Measurements from ENCODE around the gene EIF2D.
A peak's percentile ranks its signal among the peaks of the same experiment; 100 is the strongest.

EIF2D gene

DNA sequence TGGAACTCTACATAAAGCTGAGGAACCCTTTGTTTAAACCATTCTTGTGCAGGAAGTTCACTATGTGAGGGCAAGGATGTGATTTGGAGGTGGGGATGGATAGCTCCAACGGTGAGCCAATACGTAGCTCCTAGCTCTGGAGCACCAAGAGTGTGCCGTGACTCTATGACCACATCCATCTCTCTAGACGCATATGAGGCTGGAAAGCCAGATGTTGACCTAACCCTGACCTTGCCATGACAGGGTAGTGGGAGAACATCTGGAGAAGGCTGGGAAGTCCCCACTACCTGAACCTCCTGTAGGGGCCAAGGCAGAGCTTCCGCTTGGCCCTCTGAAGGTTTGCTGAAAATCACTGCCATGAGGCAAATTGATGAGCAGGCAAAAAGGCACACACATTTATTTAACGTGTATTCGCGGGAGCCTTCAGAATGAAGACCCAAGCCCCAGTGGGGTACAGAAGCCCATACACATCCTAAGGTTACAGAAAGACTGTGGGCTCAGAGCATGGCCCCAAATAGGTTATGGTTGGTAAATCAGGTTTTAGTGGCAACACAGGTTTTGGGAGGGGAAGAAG lies 43.4 kb downstream of the EIF2D start:
- no peak for DNase-seq

DNA sequence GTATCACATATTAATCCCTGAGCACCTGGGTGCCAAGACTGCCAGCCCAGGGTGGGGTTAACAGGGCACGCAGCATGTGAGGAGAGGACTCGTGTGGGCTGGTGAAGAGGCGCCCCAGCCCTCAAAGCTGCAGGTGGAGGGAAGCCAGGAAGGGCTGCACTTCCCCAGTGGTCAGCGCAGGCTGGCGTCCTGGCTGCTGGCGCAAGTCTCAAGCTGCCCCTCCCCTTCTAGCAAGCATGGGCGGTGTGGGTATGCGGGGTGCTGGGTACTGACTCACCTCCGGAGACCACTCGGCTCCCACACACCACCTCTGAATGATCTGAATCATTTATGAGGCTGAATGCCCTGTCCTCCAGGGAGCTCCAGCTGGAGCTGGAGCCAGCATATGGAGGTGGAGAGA lies 44.0 kb downstream of the EIF2D start:
- no peak for DNase-seq

DNA sequence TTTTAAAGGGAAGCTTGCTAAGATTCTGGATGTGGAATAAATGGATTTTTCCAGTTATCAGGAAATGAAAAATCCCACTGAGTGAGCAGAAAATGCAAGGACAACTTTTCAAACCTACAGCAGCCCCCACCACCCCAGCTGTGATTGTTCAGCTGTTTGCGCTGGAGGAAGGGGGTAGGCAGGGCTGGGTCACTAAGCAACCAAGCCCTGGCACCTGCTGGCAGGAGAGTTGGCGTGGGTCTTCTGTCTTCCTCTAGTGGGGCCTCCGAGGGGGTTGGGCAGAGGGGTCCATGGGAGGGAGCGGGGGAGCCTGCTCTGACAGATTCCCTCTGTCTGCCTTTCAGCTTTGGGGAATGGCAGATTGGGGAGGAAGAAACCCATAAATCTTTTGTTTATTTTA lies 45.3 kb downstream of the EIF2D start:
- no peak for DNase-seq

DNA sequence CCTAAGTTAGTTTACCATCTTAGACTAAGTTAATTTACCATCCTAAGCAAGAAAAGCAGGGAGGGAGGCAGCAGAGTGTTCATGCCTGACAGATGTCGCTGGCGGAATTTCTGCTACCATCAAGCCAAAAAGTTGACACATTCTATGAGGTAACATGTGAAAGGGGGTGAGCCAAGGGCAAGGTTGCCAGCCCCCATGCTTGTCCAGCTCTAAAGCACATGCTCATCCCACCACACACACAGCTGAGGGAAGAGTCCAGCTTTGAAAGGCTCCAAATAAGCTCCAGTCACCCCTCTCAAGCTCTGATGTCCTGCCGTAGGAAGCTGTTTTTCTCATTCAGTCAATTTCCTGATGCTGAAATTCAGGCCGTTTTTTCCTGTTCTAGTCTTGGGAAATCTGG lies 46.3 kb downstream of the EIF2D start:
- DNase-seq: no peak

DNA sequence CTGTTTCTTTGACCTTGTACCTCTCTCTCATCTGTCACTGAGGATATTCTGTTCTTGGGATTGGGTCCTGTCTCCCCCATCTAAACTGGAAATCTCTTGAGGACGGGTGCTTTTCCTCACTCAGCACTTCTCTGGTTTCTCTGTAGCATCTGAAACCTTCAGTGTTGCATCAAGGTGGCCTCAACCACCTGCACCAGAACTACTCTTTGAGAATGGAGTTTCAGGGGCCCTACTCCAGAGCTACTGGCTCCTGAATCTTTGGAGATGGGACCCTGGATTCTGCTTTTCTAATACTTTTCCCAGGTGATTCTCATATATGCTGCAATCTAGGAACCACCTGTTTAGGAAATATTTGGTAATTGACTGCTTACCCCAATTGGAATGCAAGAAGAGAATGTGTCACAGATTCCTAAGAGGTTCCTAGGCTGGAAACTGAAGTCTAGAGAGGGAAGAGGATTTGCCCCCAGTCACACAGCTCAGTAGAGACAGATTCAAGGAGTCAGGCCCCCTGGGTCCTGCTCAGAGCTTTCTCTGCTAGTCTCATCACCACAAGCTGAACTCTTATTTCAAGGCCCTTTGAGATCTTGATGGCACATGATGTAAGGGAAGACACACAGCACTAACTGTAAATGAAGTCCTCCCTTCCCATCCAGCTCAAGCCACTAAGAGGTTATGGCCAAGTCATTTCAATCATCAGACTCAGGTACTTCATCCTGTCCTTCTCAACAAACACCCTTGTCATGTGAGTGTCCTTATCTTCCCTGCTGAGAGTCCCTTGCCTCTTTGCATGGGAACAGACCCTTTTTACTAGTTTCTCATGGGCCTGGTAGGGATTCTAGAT lies 48.7 kb downstream of the EIF2D start:
- no peak for DNase-seq

DNA sequence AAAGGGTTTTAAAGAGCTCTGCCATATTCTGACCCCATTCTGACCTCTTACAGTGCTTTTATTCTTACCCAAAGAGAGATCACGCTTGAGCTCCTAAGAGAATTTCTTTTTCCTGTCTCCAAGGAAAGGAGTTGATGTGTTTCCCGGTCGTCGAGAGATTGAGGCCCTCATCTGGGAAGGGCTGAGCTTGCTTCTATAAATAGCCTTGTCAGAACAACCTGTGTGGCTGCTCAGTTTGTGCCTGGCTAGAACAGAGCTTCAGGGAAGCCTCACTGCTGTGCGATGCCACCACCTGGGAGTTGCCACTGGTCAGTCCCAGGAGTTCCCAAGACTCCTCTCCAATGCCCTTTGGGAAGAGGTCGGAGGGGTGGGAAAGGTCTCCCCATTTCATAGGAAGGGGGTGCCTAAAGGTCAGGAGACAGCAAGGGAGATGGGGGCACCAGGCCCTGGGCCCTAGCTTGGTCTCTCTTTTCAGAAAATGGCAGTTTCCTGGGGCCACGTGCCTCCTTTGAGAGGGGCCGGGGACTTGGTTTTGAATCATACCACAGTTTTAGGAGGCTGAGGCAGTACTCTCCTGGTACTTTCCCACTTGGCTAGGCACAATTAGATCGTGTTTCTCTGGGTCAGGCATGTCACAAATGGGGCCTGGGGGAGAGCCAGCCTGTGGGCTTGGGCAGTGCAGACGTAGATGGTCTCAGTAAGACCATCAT lies 52.1 kb downstream of the EIF2D start:
- DNase-seq: no peak

DNA sequence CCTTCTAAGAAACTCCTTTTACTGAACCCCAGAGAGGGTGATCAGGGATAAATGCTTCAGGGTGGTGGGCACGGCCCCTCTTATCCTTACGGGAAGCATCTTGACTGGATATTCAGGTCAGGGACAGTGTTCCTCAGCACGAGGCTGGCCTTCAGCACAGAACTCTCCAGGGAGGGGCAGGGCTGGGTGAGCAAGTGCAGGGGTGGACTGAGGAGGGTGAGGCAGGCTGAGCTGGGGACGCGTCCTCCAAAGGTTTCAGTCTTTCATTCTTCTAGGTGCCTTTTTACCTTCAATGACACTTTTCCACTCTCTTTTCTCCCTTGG lies 52.6 kb downstream of the EIF2D start:
- no peak for DNase-seq

DNA sequence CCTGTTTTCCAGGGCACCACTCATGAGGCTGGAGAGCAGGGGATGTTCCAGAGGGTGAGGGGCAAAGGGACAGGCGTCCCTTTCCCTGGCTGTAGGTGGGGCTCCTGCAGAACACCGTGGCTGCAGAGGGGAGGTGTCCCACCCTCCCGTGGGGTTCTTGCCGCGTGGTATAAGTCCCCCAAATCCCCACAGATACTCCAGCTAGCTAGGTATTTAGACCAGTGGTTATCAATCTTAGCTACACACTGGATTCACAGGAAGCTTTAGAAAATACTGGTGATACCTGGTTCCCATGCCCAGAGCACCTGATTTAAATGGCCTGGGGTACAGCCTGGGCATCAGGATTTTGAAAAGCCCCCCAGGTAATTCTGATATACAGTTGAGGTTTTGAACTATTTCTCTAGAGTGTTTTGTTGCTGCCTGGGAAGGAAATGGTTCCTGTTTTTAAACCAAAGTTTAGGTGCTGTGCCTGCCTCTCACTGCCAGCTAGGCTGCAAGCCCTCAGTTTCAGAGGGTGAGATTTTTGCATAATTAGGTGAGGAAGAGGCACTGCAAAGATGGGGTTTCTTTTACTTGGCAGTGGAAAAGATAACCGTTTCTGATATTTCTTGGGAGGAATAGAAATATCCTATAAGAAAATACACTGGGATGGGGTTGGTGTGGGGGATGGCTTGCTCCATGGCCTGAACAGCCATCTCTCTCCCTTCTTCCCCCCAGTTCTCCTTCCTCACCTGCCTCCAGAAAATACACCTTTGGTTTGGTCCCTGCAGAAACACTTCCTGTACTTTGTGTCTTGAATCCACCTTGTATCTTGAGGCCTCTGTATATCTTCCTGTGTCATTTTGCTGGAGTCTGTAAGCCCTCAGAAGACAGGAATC lies 53.2 kb downstream of the EIF2D start:
- no peak for DNase-seq

DNA sequence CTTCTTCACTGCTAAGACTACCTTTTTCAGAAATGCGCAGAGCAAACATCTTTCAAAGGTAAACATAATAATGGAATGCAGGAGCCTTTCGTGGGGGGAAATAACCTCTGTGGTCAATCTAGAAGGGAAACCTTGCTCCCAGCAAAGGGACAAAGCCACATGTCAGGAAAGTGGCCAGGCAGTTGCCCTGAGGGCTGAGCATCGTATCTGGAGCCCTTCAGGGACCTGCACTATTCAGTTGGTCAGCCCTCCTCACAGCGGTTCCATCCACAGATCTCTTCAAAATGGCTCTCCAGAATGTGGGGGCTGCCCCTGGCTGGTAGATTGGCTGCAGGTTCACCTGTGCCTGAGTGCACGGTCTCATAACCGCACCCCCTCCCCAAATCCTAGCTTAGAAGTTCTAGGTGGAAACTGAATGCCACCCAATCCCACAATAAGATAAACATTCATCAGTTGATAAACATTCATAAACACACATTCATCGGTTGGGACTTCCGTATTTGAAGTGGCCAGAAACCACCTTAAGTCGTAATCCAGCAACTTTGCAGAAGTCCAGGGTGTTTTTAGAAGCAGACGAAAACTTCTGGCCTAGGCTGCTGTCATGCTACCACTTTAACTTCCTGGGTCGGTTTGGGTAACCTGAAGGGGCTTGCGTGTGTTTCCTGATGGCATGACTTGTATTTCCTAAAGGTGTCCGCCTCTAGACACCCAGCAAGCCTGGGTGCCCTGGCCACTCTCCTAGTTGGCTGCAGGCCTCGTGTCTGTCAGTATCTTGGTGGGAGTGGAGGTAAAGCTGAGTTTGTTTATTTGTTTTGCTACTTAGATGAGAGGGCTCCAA lies 54.4 kb downstream of the EIF2D start:
- DNase-seq: no peak

DNA sequence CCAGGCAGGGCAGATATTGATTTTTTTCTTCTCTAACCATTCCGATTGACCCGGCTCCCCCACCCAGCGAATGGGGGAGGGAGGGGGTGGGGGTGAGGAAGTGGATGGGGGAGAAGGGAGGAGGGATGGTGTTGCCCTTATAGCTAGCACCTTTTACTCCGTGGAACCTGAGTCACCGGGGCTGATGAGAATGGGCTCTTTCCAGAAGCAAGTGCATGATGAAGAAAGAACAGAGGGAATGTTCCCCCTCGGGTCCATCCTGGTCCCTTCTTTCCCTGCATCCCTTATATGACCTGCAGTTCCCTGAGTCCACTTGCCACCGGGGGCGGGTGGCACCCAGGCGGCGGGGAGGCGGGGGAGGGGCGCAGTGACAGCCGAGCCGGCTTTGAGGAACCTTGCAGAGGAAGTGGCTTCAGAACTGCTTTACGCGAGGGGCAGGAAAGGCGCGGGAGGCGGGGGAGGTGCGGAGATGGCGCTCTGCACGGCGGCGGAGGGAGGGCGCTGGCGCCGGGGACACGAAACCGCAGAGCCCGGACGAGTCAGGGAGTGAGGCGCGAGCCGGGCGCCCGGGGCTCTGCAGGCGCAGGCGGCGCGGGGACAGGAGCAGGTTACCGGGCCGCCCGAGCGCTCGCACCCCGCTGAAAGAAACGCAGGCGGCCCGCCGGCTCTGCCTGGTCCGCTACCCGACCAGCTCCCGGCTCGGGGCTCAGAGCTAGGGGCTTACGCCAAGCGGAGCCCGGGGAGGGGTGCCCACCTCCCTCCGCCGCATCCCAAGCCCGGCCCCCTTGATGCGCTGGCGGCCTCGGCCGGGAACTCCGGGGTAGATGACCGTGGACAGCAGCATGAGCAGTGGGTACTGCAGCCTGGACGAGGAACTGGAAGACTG lies 55.3 kb downstream of the EIF2D start:
- DNase-seq: peak; percentile 59

DNA sequence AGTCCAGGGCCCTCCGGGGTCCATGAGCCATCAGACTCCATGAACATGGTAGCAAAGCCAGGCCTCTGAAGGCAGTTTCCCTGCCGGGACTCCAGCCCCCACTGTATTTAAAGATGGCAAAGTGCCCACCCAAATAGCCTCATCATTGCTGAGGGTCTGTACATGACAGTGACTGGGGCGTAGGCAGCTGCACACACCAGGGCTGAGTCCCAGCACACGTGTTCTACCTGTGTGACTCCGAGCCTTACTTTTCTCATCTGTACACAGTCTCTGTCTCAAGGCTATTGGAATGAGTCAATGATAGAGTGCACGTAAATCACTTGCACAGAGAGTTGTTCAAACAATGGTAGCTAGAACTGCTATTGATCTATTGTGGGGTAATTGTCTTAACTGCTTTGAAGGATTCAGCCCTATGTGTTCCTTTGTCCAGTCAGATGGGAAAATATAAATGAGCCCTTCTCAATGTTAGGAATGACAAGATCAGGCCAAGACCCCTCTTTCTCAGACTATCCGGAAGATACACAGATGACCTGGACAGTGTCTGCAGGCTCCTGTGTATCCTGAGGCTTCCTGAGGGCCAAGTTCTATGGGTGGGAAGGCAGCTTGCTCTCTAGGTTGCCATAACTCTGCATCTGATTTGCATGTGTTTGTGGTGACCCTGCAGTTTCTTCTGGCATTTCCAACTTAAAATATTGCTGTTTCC lies 56.1 kb downstream of the EIF2D start:
- DNase-seq: no peak

DNA sequence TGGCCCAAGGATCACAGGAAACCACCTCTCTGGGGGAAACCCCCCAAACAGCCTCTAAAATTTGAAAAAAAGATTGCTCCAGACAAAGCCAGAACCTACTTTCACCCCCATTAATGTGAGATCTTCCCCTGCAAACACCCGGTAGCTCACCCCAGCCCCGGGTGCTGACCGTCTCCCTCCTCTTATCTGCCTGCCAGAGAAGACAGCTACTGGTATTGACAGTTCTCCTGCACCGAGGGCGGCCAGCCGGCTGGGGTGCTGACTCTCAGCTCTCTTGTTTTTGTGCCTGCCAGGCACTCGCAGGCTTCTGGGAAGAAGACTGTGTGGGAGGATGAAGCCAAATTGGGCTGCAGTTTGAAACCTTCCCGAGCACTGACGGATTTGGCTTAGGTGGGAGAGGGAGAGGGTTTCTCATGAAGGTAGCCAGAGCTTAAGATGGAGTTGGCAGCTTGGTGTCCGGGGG lies 56.8 kb downstream of the EIF2D start:
- no peak for DNase-seq

DNA sequence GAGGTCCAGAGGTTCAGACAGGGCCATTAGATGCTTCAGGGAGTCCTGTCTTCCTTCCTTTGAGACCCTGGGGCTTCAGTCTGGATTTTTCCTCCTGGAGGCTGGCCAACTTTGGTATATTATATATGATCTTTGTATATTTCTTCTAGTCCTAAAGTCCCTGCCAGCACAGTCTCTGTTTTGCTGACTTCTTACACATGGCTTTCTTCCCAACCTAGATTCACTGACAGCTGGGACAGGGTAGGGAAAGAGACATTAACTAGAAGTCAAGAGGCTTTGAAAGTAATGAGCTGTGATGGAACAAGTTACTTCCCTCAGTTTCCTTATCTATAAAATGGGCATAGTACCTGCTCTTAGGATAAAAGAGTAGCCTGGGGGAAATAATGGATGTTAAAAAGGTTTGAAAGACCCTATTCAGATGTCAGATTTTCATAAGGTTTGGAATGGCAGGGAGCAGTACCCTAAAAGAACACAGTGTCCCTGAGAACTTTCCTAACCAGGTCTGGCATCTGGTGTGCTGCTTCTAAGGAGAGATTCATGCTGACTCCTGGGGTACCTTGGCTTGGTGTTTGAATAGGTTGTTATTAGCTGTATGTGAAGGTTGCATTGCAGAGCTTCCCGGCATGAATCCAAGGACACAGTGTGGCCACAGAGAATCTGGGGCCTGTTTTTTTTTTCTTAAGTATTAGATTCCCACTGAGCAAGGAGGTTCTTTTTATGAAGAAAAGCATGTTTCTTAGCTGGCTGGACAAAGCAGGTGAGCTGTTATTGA lies 57.4 kb downstream of the EIF2D start:
- DNase-seq: no peak

DNA sequence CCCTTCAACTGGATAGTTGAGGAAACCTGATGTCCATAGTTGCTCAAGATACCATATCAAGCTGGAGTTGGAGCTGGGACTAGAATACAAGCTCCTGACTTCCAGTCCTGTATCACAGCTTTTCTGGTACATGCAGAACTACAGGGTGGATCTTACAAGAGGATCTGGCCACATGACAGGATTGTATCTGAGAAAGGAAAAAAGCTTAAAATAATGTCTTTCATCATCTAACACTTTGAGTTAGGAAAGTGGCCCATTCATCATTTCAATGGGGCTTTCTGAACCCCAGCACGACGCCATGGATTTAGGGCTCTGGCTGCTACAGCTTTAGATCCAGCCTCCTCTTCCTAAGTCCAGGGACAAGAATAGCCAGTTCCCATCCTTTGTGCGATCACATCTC lies 58.1 kb downstream of the EIF2D start:
- DNase-seq: no peak

DNA sequence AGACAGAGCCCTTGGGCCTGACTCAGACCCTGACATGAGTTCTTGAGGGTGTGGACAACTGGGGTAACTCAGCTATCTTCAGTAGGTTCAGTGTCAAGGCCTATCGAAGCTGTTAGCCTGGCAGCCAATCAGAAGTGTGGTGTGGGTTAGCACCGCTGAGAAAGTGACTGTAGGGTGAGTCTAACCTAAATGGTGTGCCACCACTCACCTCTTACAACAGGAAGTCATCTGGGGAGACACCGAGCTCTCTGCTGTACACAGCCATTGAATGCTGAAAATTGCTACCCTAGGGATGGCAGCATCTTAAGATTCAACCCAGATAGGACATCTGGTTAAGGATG lies 60.3 kb downstream of the EIF2D start:
- DNase-seq: no peak

DNA sequence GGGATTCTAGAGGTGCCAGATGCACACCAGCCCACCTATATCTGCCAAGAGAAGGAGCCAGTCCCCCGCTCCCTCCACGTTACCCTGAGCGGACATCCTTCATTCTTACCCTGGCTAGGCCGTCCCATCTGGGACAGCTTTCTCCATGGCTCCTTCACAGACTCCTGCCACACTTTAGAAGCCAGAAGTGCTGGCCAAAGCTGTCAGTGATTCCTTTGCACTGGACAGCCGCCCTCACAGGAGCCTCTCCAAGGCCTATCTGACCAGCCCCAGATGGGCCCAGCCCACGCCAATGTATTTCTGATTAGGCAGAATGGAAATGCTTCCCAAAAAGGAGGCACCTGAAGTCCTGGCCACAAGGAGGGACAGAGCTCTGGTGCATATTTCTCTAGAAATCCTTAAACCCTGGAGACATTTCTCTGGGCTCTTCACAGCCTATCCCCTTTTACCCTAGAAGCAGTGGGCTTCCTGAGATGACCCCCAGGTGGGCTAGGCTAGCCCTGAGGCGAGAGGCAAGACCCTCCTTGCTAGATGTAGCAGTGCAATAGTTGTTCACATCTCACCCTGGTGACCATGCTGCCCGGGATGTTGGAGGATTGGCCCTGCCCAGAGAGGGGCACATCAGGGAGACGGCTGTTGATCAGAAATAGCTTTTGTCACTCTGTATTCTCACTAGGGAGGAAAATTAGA lies 60.8 kb downstream of the EIF2D start:
- DNase-seq: no peak

DNA sequence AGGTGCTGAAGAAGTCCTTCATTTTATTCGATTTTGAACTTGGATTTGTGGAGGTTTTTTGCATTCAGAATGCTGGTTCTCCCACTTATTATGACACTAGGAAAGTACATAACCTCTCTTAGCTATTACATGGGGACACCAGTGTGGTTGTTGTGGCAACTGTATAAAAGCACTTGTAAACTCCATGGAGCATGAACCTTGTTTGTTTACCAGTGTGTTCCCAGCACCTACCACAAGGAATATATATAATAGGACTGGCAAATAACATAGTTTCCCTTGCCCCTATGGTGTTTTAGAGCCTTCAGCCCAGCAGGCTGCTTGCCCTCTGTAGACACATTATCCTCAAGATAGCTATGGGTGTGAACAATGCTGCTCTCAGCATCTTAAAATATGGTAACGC lies 61.8 kb downstream of the EIF2D start:
- DNase-seq: no peak

DNA sequence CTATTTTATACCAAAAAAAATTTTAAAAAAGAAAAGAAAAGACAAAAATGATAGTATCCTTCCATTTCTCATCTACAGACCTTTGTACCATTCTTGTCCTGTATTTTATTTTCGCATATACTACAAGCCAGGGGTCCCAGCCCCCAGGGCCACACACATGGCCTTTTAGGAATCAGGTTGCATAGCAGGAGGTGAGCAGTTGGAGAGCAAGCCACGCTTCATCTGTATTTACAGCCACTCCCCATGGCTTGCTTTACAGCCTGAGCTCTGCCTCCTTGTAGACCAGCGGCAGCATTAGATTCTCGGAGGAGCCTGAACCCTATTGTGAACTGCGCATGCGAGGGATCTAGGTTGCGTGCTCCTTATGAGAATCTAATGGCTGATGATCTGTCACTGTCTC lies 65.2 kb downstream of the EIF2D start:
- no peak for DNase-seq

DNA sequence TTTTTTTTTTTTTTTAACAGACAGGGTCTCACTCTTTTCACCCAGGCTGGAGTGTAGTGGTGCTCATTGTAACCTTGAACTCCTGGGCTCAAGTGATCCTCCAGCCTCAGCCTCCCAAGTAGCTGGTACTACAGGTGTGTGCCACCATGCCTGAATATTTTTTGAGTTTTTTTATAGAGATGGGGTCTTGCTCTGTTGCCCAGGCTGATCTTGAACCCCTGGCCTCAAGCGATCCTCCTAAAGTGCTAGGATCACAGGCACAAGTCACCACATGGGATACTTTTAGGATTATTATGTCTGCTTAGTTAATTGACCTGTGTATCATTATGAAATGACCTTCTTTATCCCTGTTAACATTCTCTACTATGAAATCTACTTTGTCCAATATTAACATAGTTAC lies 66.9 kb downstream of the EIF2D start:
- no peak for DNase-seq

Data from midbrain (tissue), 1 donor.